DOHH2 (cell line): Measurements from ENCODE around the gene CCSER2.

Experiments
- H3F3A ChIP-seq: fragments of 200-600 bp; sonication (generic), shearing (Covaris generic); 2 replicates; pipeline ENCODE4 v1.6.0; 2016; ENCODE audit warnings: antibody characterized with exemption, mild to moderate bottlenecking; ENCODE audit not compliant: control insufficient read depth, insufficient read depth
- H3K27ac ChIP-seq: fragments of 200-600 bp; sonication (generic); 2 replicates; pipeline ENCODE4 v1.5.1; 2014; ENCODE audit warnings: low read depth, mild to moderate bottlenecking, low read length, moderate library complexity
- H3K27me3 ChIP-seq: fragments of 200-600 bp; sonication (generic); 2 replicates; pipeline ENCODE4 v1.6.1; 2014; ENCODE audit warnings: mild to moderate bottlenecking, low read length, mixed read lengths; ENCODE audit not compliant: control insufficient read depth
- H3K36me3 ChIP-seq: fragments of 200-600 bp; sonication (generic); 2 replicates; pipeline ENCODE4 v1.6.1; 2014; ENCODE audit warnings: mild to moderate bottlenecking, low read length, moderate library complexity, mixed read lengths; ENCODE audit not compliant: control insufficient read depth
- H3K4me1 ChIP-seq: fragments of 200-600 bp; sonication (generic); 2 replicates; pipeline ENCODE4 v1.6.1; 2014; ENCODE audit warnings: mild to moderate bottlenecking, low read length, mixed read lengths; ENCODE audit not compliant: control insufficient read depth
- H3K4me2 ChIP-seq: fragments of 200-600 bp; sonication (generic); 2 replicates; pipeline ENCODE4 v1.6.0; 2014; ENCODE audit warnings: mild to moderate bottlenecking, low read length, moderate library complexity
- H3K4me3 ChIP-seq: fragments of 200-600 bp; sonication (generic); 2 replicates; pipeline ENCODE4 v1.5.1; 2014; ENCODE audit warnings: mild to moderate bottlenecking, low read length, mixed read lengths
- H3K79me2 ChIP-seq: fragments of 200-600 bp; sonication (generic); 2 replicates; pipeline ENCODE4 v1.6.1; 2014; ENCODE audit warnings: mild to moderate bottlenecking, low read length, mixed read lengths; ENCODE audit not compliant: control insufficient read depth
- H3K9me2 ChIP-seq: fragments of 200-600 bp; sonication (generic); replicated peaks from 2 replicates; pipeline ENCODE4 v1.6.1; 2014; ENCODE audit warnings: mild to moderate bottlenecking, low read length, mixed read lengths; ENCODE audit not compliant: control insufficient read depth
- H3K9me3 ChIP-seq: fragments of 200-600 bp; sonication (generic); 2 replicates; pipeline ENCODE4 v1.6.1; 2014; ENCODE audit warnings: antibody characterized with exemption, low read length, mixed read lengths; ENCODE audit not compliant: control insufficient read depth, insufficient read depth
- H4K20me1 ChIP-seq: fragments of 200-600 bp; sonication (generic); 2 replicates; pipeline ENCODE4 v1.6.0; 2014; ENCODE audit warnings: low read depth, mild to moderate bottlenecking, antibody characterized with exemption, low read length, moderate library complexity; ENCODE audit not compliant: control insufficient read depth, insufficient read depth
- EZH2phosphoT487 ChIP-seq: fragments of 200-600 bp; sonication (generic); IDR thresholded peaks from 2 replicates; pipeline ENCODE4 v1.6.1; 2017; ENCODE audit warnings: borderline replicate concordance, mild to moderate bottlenecking, antibody characterized with exemption, low read length, moderate library complexity, mixed read lengths
- TF ChIP-seq, protein P1 (sequence below): fragments of 200-600 bp; sonication (generic); IDR thresholded peaks from one replicate; pipeline ENCODE4 v1.5.1; 2014; ENCODE audit warnings: antibody characterized with exemption, mild to moderate bottlenecking, low read depth, low read length; ENCODE audit not compliant: poor library complexity, severe bottlenecking

Gene CCSER2

DNA sequence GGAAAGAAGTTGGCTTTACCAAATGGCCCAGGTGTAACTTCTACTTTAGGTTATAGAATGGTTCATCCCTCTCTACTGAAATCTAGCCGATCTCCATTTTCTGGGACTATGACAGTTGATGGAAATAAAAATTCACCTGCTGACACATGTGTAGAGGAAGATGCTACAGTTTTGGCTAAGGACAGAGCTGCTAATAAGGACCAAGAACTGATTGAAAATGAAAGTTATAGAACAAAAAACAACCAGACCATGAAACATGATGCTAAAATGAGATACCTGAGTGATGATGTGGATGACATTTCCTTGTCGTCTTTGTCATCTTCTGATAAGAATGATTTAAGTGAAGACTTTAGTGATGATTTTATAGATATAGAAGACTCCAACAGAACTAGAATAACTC, 43.6 kb downstream of the CCSER2 start:
- Histone ChIP-seq H3K4me3 (no peak overlapping the region), H3K9me3 (no peaks in the 10 kb centered on the region), H3K4me1 (no peaks in the 10 kb centered on the region), H3K79me2 (peaks cover 12% of the 10 kb centered on the region), H3K9me2 (no peaks in the 10 kb centered on the region), H3K4me2 (no peak overlapping the region), H3K27me3 (no peaks in the 10 kb centered on the region), H3K36me3 (peaks cover 24% of the 10 kb centered on the region), H4K20me1 (no peaks in the 10 kb centered on the region), H3F3A (no peaks in the 10 kb centered on the region), H3K27ac (no peak overlapping the region)
- TF ChIP-seq, protein P1, sequence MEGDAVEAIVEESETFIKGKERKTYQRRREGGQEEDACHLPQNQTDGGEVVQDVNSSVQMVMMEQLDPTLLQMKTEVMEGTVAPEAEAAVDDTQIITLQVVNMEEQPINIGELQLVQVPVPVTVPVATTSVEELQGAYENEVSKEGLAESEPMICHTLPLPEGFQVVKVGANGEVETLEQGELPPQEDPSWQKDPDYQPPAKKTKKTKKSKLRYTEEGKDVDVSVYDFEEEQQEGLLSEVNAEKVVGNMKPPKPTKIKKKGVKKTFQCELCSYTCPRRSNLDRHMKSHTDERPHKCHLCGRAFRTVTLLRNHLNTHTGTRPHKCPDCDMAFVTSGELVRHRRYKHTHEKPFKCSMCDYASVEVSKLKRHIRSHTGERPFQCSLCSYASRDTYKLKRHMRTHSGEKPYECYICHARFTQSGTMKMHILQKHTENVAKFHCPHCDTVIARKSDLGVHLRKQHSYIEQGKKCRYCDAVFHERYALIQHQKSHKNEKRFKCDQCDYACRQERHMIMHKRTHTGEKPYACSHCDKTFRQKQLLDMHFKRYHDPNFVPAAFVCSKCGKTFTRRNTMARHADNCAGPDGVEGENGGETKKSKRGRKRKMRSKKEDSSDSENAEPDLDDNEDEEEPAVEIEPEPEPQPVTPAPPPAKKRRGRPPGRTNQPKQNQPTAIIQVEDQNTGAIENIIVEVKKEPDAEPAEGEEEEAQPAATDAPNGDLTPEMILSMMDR, result no peak
- no peak for TF ChIP-seq EZH2phosphoT487

DNA sequence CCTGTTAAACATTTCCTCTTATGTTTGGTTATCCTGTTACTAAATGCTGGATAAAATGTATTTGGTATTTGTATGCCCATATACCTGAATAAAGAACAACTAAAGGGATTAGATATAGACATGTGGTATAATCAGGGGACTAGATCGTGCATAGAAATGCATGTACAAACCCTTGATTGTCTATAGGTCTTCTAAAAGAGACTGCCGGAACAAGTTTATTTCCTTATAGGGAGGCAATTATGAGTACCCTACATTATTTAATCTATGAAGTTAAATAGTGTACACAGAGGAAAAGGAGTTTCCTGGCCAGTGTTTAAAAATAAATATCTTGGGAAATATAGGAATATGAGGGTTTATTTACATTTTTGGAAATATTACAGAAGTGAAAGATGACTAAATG, 44.6 kb downstream of the CCSER2 start:
- H3K4me2 ChIP-seq, result no peak overlapping the region
- no peaks in the 10 kb centered on the region for H4K20me1 ChIP-seq
- H3K27me3 ChIP-seq, result no peaks in the 10 kb centered on the region
- no peaks in the 10 kb centered on the region for H3F3A ChIP-seq
- no peak overlapping the region for H3K4me3 ChIP-seq
- no peaks in the 10 kb centered on the region for H3K9me2 ChIP-seq
- peaks cover 12% of the 10 kb centered on the region for H3K79me2 ChIP-seq
- TF ChIP-seq, protein P1, result no peak
- TF ChIP-seq EZH2phosphoT487, result no peak
- no peaks in the 10 kb centered on the region for H3K9me3 ChIP-seq
- H3K36me3 ChIP-seq, result peaks cover 24% of the 10 kb centered on the region
- H3K27ac ChIP-seq, result no peak overlapping the region
- no peaks in the 10 kb centered on the region for H3K4me1 ChIP-seq

DNA sequence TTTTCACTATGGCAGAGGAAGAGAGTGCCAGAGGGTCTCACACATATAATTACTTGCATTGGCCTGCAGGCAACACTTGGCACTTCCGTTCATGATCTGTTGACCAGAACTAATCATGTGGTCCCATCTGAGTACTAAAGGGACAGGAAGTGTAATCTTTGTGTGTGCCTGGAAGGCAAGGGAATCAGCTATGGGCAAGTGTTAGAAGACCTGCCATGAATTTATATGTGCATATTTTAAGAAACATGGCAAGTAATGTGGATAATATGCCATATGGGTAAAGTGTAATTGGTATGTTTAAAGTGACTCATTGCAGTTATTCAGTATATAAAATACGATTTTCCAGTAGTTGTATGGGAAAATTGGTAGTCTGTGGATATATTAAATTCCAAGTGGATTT, 46.1 kb downstream of the CCSER2 start:
- H3F3A ChIP-seq, result no peaks in the 10 kb centered on the region
- no peaks in the 10 kb centered on the region for H4K20me1 ChIP-seq
- no peak overlapping the region for H3K4me3 ChIP-seq
- TF ChIP-seq, protein P1, result no peak
- no peak for TF ChIP-seq EZH2phosphoT487
- H3K36me3 ChIP-seq, result peaks cover 24% of the 10 kb centered on the region
- H3K27me3 ChIP-seq, result no peaks in the 10 kb centered on the region
- no peaks in the 10 kb centered on the region for H3K9me2 ChIP-seq
- no peak overlapping the region for H3K27ac ChIP-seq
- no peaks in the 10 kb centered on the region for H3K9me3 ChIP-seq
- H3K4me1 ChIP-seq, result no peaks in the 10 kb centered on the region
- H3K4me2 ChIP-seq, result no peak overlapping the region
- peaks cover 6% of the 10 kb centered on the region for H3K79me2 ChIP-seq

DNA sequence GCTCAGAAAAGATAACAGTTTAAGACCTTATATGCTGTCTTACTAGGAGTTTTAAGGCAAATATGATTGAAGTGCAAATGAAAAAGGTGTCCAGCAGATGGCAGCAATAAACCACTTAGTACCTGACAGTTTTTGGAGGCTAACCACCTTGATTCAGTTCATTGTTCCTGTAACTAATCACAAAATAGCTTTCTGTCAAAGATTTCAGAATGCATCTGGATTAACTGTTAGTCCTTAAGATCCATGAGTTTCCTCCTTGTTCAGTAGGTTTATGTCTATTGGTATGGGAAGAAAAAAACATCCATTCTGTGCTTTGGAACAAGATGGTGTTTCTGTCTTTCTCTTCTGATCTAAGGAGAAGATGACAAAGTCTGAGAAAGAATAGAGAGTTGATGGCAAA, 46.6 kb downstream of the CCSER2 start:
- H3K9me3 ChIP-seq, result no peaks in the 10 kb centered on the region
- no peak overlapping the region for H3K27ac ChIP-seq
- H3K4me1 ChIP-seq, result no peaks in the 10 kb centered on the region
- H3K36me3 ChIP-seq, result peaks cover 24% of the 10 kb centered on the region
- TF ChIP-seq EZH2phosphoT487, result no peak
- TF ChIP-seq, protein P1, result peak; percentile 77
- H3F3A ChIP-seq, result no peaks in the 10 kb centered on the region
- no peaks in the 10 kb centered on the region for H3K9me2 ChIP-seq
- H3K79me2 ChIP-seq, result peaks cover under 1% of the 10 kb centered on the region
- H3K27me3 ChIP-seq, result no peaks in the 10 kb centered on the region
- H3K4me3 ChIP-seq, result no peak overlapping the region
- no peaks in the 10 kb centered on the region for H4K20me1 ChIP-seq
- no peak overlapping the region for H3K4me2 ChIP-seq
